Peyer's patch (tissue), 4 donors: ENCODE data around the gene ARMS2.

ENCODE experiments used
- POLR2A ChIP-seq, 2 donors: fragments of 450-650 bp; IDR thresholded peaks; one replicate each; pipeline ENCODE4 v1.5.1; 2017; ENCODE audit warnings: antibody characterized with exemption in 2 of 2, mild to moderate bottlenecking in 2 of 2, moderate library complexity in 2 of 2
- TF ChIP-seq, protein P1 (sequence below), 6 experiments: fragments of 450-650 bp in 4 of 6; fragments of 200-600 bp in 2 of 6; sonication (generic) in 1 of 6; IDR thresholded peaks; one replicate each; pipeline ENCODE4 v1.5.1; 2017 to 2019; ENCODE audit warnings: antibody characterized with exemption in 6 of 6, mild to moderate bottlenecking in 3 of 6, moderate library complexity in 1 of 6

DNA sequence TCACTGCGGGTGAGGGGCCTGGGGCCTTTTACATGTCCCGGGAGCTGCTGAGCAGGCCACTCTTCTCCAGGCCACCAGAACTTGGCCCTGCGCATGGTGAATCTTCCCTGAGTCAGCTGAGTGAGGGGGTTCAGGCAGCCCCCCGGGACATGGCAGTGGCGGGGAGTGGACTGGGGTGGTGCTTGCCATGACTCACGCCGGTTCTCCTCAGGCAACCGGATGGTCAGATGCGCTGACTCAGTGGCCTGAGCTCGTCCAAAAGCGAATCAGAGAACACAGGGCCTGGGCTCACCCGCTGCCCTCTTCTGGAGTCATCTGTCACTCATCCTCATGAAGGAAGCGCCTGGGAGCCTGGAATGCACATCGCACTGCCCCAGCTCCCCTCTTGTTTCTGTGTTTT, 40.4 kb downstream of the ARMS2 start:
- TF ChIP-seq, protein P1, sequence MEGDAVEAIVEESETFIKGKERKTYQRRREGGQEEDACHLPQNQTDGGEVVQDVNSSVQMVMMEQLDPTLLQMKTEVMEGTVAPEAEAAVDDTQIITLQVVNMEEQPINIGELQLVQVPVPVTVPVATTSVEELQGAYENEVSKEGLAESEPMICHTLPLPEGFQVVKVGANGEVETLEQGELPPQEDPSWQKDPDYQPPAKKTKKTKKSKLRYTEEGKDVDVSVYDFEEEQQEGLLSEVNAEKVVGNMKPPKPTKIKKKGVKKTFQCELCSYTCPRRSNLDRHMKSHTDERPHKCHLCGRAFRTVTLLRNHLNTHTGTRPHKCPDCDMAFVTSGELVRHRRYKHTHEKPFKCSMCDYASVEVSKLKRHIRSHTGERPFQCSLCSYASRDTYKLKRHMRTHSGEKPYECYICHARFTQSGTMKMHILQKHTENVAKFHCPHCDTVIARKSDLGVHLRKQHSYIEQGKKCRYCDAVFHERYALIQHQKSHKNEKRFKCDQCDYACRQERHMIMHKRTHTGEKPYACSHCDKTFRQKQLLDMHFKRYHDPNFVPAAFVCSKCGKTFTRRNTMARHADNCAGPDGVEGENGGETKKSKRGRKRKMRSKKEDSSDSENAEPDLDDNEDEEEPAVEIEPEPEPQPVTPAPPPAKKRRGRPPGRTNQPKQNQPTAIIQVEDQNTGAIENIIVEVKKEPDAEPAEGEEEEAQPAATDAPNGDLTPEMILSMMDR (IDR thresholded peaks at IDR 0.05) = no peak
- no peak for TF ChIP-seq POLR2A (IDR thresholded peaks at IDR 0.05)
